Measurements from ENCODE around the gene NEURL1. TPM values are rescaled to one million over a fixed set of nuclear protein-coding genes. Genes with fewer than 3 reads are reported as not detected.
A peak's percentile ranks its signal among the peaks of the same experiment; 100 is the strongest.
"Not testable (repeated sequence)": the region's sequence is repeated elsewhere in the genome, so short reads cannot be mapped to it uniquely, and the experiment has no call there.

The NEURL1 gene
- total RNA-seq, 1 donor = under 0.01 TPM

GRCh38 chr10:103513380-103514060, 20.0 kb downstream of the NEURL1 start:
- H3K4me3 ChIP-seq (ENCODE audit: low read depth, low read length) = no peak overlapping the region
- no peak for TF ChIP-seq CTCF (IDR thresholded peaks at IDR 0.05; ENCODE audit: insufficient read depth, low read depth, low read length)
- no peak for DNase-seq (ENCODE audit: low read depth)

GRCh38 chr10:103514244-103514643, 20.7 kb downstream of the NEURL1 start:
- TF ChIP-seq CTCF (IDR thresholded peaks at IDR 0.05; ENCODE audit: insufficient read depth, low read depth, low read length) = no peak
- H3K4me3 ChIP-seq (ENCODE audit: low read depth, low read length) = no peak overlapping the region
- no peak for DNase-seq (ENCODE audit: low read depth)

- no peak overlapping the region for H3K4me3 ChIP-seq (ENCODE audit: low read depth, low read length)
- DNase-seq (ENCODE audit: low read depth) = no peak
- TF ChIP-seq CTCF (IDR thresholded peaks at IDR 0.05; ENCODE audit: insufficient read depth, low read depth, low read length) = no peak
Measured at GRCh38 chr10:103517234-103518085, 24.0 kb downstream of the NEURL1 start.

- no peak overlapping the region for H3K4me3 ChIP-seq (ENCODE audit: low read depth, low read length)
- DNase-seq (ENCODE audit: low read depth) = no peak
- no peak for TF ChIP-seq CTCF (IDR thresholded peaks at IDR 0.05; ENCODE audit: insufficient read depth, low read depth, low read length)
Measured at GRCh38 chr10:103519798-103520197, 26.3 kb downstream of the NEURL1 start.

- H3K4me3 ChIP-seq (ENCODE audit: low read depth, low read length); DNase-seq (ENCODE audit: low read depth): not testable (repeated sequence)
Measured at GRCh38 chr10:103522006-103522405, 28.5 kb downstream of the NEURL1 start.

GRCh38 chr10:103523683-103524082, 30.2 kb downstream of the NEURL1 start:
- TF ChIP-seq CTCF (IDR thresholded peaks at IDR 0.05; ENCODE audit: insufficient read depth, low read depth, low read length) = no peak
- DNase-seq (ENCODE audit: low read depth) = no peak
- no peak overlapping the region for H3K4me3 ChIP-seq (ENCODE audit: low read depth, low read length)

GRCh38 chr10:103525901-103526300, 32.4 kb downstream of the NEURL1 start:
- H3K4me3 ChIP-seq (ENCODE audit: low read depth, low read length) = no peak overlapping the region
- DNase-seq (ENCODE audit: low read depth) = no peak
- TF ChIP-seq CTCF (IDR thresholded peaks at IDR 0.05; ENCODE audit: insufficient read depth, low read depth, low read length) = no peak

- not testable (repeated sequence) for H3K4me3 ChIP-seq (ENCODE audit: low read depth, low read length)
- peak; percentile 20 for DNase-seq (ENCODE audit: low read depth)
Measured at GRCh38 chr10:103527476-103527875, 34.0 kb downstream of the NEURL1 start.

Data from fibroblast of villous mesenchyme (primary cell).